NCI-H82 (cell line): ENCODE results near the gene MFSD11.
"Not testable (repeated sequence)": the region's sequence is repeated elsewhere in the genome, so short reads cannot be mapped to it uniquely, and the experiment has no call there.

ENCODE experiments used
- DNase-seq: peaks from one replicate; lab custom pipeline; 2025; lab: John Stamatoyannopoulos, UW

Gene MFSD11

GRCh38 chr17:76726776-76727718, 10.9 kb upstream of the MFSD11 start, which contains the start of gene METTL23:
Gene METTL23 (plus strand): TSS chr17:76726839. CDS start chr17:76729711, 2,872 bp downstream.
- peak; percentile 75 for DNase-seq

- DNase-seq, result no peak
Measured at GRCh38 chr17:76727745-76728456, 10.0 kb upstream of the MFSD11 start.

- DNase-seq, result peak; percentile 35
Measured at GRCh38 chr17:76731800-76732733, 5.9 kb upstream of the MFSD11 start.

- DNase-seq, result peak; percentile 36
Measured at GRCh38 chr17:76732734-76733617, 4.9 kb upstream of the MFSD11 start.

- no peak for DNase-seq
Measured at GRCh38 chr17:76733618-76733957, 4.3 kb upstream of the MFSD11 start.

GRCh38 chr17:76734080-76734840, 3.7 kb upstream of the MFSD11 start:
- no peak for DNase-seq

GRCh38 chr17:76735006-76735405, 2.9 kb upstream of the MFSD11 start:
- DNase-seq, result peak; percentile 22

- DNase-seq, result no peak
Measured at GRCh38 chr17:76735586-76736348, 2.2 kb upstream of the MFSD11 start.

GRCh38 chr17:76736349-76737081, 1.4 kb upstream of the MFSD11 start:
- peak; percentile 56 for DNase-seq

- peak; percentile 99 for DNase-seq
Measured at GRCh38 chr17:76737082-76737675, 740 bp upstream of the MFSD11 start, which contains the start of gene SRSF2. Gene SRSF2 (minus strand): TSS chr17:76737331. CDS start chr17:76737160, 171 bp downstream.

- DNase-seq, result peak; percentile 69
Measured at GRCh38 chr17:76738468-76738850, 540 bp downstream of the MFSD11 start.

GRCh38 chr17:76739568-76740115, 1.7 kb downstream of the MFSD11 start:
- not testable (repeated sequence) for DNase-seq

GRCh38 chr17:76740329-76741118, 2.6 kb downstream of the MFSD11 start:
- DNase-seq, result no peak

GRCh38 chr17:76742958-76743357, 5.0 kb downstream of the MFSD11 start:
- no peak for DNase-seq

- no peak for DNase-seq
Measured at GRCh38 chr17:76744747-76745146, 6.8 kb downstream of the MFSD11 start.

GRCh38 chr17:76745785-76746184, 7.9 kb downstream of the MFSD11 start:
- DNase-seq, result not testable (repeated sequence)
